ENCODE measurements around the gene CD163L1.
"Not testable (repeated sequence)": the region's sequence is repeated elsewhere in the genome, so short reads cannot be mapped to it uniquely, and the experiment has no call there.

Gene CD163L1

DNA sequence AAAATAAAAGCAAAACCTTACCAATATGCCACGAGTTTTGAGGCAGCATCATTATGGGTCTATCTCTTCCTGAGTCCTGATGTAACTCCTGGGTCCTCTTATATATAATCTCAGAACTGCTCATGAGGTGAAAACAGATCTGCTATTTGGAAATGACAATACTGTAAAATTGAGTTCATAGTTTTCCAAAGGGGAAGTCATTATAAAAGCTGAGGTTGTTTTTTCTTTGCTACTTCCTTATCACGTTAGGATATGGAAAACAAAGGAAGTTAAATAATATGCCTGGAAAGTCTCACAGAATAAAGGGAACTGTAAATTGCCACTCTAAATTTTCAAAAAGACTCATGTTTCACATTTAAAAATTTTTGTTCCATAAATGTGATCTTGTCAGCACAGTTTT is at the start of gene CD163L1:
TSS of gene CD163L1 (minus strand) at position 78 of the 400 bp plus-strand sequence. CDS start at position 52, 26 bp downstream.
- no peak for DNase-seq

DNA sequence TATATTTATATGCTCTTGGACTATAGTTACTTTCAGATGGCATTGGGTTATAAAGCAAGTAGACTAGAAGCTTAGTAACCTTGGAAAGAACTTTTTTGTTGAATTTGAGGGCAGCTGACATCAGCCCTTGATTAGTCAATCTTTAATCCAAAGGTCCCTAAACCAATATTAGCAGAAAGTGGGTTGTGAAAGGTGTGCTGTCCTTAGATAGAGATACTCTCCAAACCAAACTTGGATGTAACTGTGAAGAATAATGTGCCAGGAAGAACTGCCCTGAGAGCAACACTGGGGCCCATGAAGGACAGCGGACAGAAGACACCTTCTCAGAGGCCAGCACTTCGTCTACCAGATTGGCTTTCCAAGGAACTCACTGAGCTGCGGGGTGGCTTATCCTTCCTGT is 49.1 kb upstream of the CD163L1 start:
- DNase-seq = no peak

- DNase-seq = no peak
These were observed 42.6 kb upstream of the CD163L1 start for GRCh38 chr12:7486512-7486911.

GRCh38 chr12:7485095-7485494 is 41.1 kb upstream of the CD163L1 start:
- no peak for DNase-seq

- DNase-seq = no peak
These were observed 39.4 kb upstream of the CD163L1 start for GRCh38 chr12:7483343-7483742.

- DNase-seq = no peak
These were observed 35.8 kb upstream of the CD163L1 start for GRCh38 chr12:7479771-7480170.

DNA sequence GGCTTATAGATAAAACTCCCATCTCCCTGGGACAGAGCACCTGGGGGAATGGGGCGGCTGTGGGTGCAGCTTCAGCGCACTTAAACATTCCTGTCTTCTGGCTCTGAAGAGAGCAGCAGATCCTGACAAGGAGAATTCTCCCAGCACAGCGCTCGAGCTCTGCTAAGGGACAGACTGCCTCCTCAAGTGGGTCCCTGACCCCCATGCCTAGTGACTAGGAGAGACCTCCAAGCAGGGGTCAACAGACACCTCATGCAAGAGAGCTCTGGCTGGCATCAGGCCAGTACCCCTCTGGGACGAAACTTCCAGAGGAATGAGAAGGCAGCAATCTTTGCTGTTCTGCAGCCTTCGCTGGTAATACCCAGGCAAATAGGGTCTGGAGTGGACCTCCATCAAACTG is 28.1 kb upstream of the CD163L1 start:
- no peak for DNase-seq

DNA sequence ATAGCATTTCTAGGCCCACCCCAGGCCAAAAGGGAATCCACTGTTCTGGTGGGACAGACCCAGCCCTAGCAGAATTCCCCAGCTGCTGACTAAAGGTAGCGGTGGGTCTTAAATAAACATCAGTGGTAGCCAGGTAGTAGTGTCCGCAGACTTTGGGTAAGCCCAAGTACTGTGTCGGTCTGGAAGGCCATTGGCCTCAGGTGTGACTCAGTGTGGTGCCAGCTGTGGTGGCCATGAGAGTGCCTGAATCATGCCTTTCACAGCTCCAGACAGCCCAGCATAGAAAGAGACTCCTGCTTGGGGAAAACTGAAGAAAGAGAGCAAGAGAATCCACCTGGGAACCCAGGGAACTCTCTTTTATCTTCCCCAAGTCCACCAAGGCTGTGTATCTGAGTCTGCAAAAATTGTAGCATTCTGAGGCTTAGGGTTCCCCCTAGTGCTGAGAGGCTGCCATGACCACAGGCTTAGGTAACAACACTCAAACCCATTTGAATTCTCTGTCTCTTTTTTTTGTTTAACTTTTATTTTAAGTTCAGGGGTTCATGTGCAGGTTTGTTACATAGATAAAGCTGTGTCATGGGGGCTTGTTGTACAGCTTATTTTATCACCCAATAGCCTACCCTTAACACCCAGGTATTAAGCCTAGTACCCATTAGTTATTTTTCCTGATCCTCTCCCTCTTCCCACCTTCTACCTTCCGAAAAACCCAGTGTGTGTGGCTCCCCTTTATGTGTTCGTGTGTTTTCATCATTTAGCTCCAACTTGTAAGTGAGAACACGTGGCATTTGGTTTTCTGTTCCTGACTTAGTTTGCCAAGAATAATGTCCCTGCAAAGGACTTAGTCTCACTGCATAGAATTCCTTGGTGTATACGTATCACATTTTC is 16.7 kb upstream of the CD163L1 start:
- peak; percentile 50 for DNase-seq

GRCh38 chr12:7459973-7460372 is 16.0 kb upstream of the CD163L1 start:
- DNase-seq = no peak

DNA sequence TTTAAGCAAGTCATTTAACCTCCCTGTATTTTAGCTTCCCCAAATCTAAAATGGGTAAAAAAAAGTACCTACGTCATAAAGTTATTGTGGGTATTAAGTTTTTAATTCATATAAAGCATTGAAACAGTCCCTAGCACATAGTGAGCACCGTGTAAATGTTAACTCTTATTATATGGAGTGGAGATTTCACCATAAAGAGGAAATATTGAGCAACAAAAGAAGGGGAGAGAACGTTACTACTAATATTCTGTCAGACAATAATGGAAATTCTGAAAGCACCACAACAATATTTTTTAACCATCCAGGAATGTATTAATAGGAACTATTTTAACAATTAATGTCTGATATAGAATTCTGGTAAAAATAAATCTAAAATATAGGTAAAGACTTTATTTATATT is 7.8 kb upstream of the CD163L1 start:
- DNase-seq = no peak

DNA sequence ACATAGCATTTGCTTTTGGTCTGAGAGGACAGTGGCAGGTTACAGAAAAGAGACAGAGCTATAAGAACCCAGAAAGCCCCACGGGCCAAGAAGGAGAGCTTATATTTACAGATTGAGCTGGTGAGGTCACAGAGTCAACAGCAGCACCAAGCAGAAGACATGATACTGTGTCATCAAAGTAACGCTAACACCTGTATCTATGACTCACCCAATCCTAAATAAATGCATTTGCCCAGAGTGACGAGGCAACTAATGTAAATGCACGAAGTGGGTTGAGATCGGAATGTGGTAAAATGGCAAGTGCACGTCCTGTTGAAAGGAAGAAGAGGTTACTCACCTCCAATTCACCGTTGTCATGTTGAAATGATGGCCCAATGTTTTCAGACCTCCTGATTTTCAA is 6.7 kb upstream of the CD163L1 start:
- DNase-seq = no peak

GRCh38 chr12:7448099-7448498 is 4.1 kb upstream of the CD163L1 start:
- no peak for DNase-seq

- no peak for DNase-seq
These were observed 584 bp upstream of the CD163L1 start for GRCh38 chr12:7444537-7444936.

- no peak for DNase-seq
These were observed 2.7 kb downstream of the CD163L1 start for GRCh38 chr12:7441216-7441615.

GRCh38 chr12:7439579-7440505 is 4.1 kb downstream of the CD163L1 start:
- DNase-seq = peak; percentile 70

DNA sequence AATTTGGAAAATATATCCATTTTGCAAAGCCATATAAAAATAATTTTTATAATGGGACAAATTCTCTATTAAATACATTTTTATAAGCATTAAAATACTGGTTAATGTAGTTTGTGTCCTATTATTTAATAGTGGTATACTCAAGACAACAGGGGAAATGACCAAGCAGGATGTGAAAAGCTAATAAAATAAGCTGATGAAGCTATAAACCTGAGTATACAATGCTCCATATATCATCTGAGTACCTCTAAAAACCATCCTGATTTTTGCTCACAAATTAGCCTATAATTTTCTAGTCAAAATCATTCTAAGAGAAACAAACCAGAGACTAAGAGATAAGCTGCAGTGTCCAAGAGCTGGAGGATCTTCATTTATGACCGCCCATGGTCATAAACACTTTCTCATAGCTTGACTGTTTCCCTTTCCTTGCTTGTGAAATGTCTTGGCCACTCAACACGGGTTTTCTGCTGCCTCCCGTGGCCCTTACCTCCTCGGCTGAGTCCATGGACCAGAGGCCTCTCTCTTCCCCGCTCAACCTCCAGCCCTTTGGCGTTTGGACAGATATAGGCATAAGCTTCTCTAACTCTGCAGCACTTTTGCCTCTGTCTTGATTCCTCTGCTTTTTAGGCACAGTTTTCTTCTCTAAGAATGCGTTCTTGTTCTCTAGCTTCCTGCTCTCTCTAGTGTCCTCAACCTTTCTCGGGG is 5.5 kb downstream of the CD163L1 start:
- DNase-seq = not testable (repeated sequence)

GRCh38 chr12:7437494-7437893 is 6.5 kb downstream of the CD163L1 start:
- not testable (repeated sequence) for DNase-seq

DNA sequence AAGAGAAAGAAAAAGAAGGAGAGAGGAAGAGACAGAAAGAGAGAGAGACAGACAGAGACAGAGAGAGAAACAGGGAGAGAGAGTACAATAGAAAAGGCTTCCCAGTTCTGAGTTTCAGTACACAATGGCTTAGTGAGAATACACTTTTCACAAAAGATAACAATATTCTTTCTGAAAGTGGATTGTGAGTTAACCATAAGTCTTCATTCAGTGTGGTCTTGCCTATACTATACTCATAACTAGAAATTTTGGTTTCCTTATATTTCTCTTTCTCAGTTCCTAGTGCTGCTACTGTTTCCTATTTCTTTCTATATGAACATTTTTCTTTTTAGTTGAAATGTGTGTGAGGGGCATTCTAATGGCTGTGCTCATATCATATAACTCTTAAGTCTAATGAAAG is 9.3 kb downstream of the CD163L1 start:
- DNase-seq = no peak

- DNase-seq = no peak
These were observed 10.6 kb downstream of the CD163L1 start for GRCh38 chr12:7433276-7433822.

- no peak for DNase-seq
These were observed 11.8 kb downstream of the CD163L1 start for GRCh38 chr12:7431993-7432685.

DNA sequence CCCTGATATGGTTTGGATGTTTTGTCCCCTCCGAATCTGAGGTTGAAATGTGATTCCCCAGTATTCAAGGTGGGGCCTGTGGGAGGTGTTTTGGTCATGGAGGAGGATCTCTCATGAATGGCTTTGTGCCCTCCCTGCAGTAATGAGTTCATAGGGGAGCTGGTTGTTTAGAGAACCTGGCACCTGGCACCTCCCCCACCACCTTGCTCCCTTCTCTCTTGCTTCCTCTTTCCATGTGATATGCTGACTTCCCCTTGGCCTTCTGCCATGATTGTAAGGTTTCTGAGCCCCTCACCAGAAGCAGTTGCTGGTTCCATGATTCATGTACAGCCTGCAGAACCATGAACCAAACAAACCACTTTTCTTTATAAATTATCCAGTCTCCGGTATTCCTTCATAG is 32.6 kb downstream of the CD163L1 start:
- DNase-seq = no peak

- no peak for DNase-seq
These were observed 39.7 kb downstream of the CD163L1 start for GRCh38 chr12:7404275-7404674.

Data from NCI-H146 (cell line).